GM23338 (cell line): Measurements from ENCODE around the gene CCDC134. TPM values are rescaled to one million over a fixed set of nuclear protein-coding genes. Genes with fewer than 3 reads are reported as not detected.
"Not testable (repeated sequence)": the region's sequence is repeated elsewhere in the genome, so short reads cannot be mapped to it uniquely, and the experiment has no call there.

Source experiments
- ATAC-seq: fragments of 200-7000 bp; cut with Tn5 transposase; 3 replicates; pipeline ENCODE4 v1.9.1; 2020
- DNase-seq: peaks from one replicate; pipeline ENCODE4 v3.0.0-alpha.2; 2015; ENCODE audit warnings: low spot score
- H2AFZ ChIP-seq: fragments of 200-600 bp; sonication (generic); 2 replicates; pipeline ENCODE4 v1.8.0; 2016; ENCODE audit warnings: antibody characterized with exemption, mild to moderate bottlenecking, moderate library complexity
- H3F3A ChIP-seq: fragments of 200-600 bp; sonication (generic); replicated peaks from 2 replicates; pipeline ENCODE4 v1.8.0; 2017; ENCODE audit warnings: antibody characterized with exemption, mixed run types, low read depth
- H3K27ac ChIP-seq: fragments of 200-600 bp; sonication (generic); 2 replicates; pipeline ENCODE4 v1.6.1; 2016; ENCODE audit warnings: low read depth
- H3K27me3 ChIP-seq: fragments of 200-600 bp; sonication (generic); 2 replicates; pipeline ENCODE4 v1.8.0; 2016; ENCODE audit warnings: mild to moderate bottlenecking, mixed run types, moderate library complexity; ENCODE audit not compliant: insufficient read depth
- H3K36me3 ChIP-seq: fragments of 200-600 bp; sonication (generic); 2 replicates; pipeline ENCODE4 v1.8.0; 2016; ENCODE audit warnings: mild to moderate bottlenecking; ENCODE audit not compliant: insufficient read depth
- H3K4me1 ChIP-seq: fragments of 200-600 bp; sonication (generic); 2 replicates; pipeline ENCODE4 v1.8.0; 2016; ENCODE audit warnings: mild to moderate bottlenecking, moderate library complexity; ENCODE audit not compliant: insufficient read depth
- H3K4me2 ChIP-seq: fragments of 200-600 bp; sonication (generic); 2 replicates; pipeline ENCODE4 v1.7.1; 2017; ENCODE audit warnings: mixed run types
- H3K4me3 ChIP-seq: fragments of 200-600 bp; sonication (generic); 2 replicates; pipeline ENCODE4 v1.6.1; 2016; ENCODE audit warnings: mixed run types
- H3K79me2 ChIP-seq: fragments of 200-600 bp; sonication (generic); replicated peaks from 2 replicates; pipeline ENCODE4 v1.8.0; 2017; ENCODE audit warnings: mild to moderate bottlenecking; ENCODE audit not compliant: insufficient read depth
- H3K9me2 ChIP-seq: fragments of 200-600 bp; sonication (generic); 2 replicates; pipeline ENCODE4 v1.8.0; 2017; ENCODE audit not compliant: insufficient read depth
- H4K20me1 ChIP-seq: fragments of 200-600 bp; sonication (generic); replicated peaks from 2 replicates; pipeline ENCODE4 v1.8.0; 2017; ENCODE audit warnings: mild to moderate bottlenecking; ENCODE audit not compliant: insufficient read depth
- H3K27ac Mint-ChIP-seq: 2 replicates; pipeline ENCODE4 v1.8.0; 2020; ENCODE audit warnings: inconsistent platforms, mild to moderate bottlenecking, moderate library complexity, mixed read lengths
- H3K27me3 Mint-ChIP-seq: 3 replicates; pipeline ENCODE4 v1.8.0; 2022; ENCODE audit warnings: low read depth, mild to moderate bottlenecking, moderate library complexity, mixed read lengths, inconsistent platforms; ENCODE audit not compliant: insufficient read depth, poor library complexity
- H3K36me3 Mint-ChIP-seq: 3 replicates; pipeline ENCODE4 v1.8.0; 2021; ENCODE audit warnings: low read depth, mild to moderate bottlenecking, inconsistent platforms, moderate library complexity, mixed read lengths
- H3K4me1 Mint-ChIP-seq: 3 replicates; pipeline ENCODE4 v1.8.0; 2020; ENCODE audit warnings: mild to moderate bottlenecking, inconsistent platforms, mixed read lengths
- H3K4me3 Mint-ChIP-seq: 3 replicates; pipeline ENCODE4 v1.8.0; 2021; ENCODE audit warnings: moderate library complexity, mild to moderate bottlenecking, inconsistent platforms, mixed read lengths
- H3K9me3 Mint-ChIP-seq: 3 replicates; pipeline ENCODE4 v1.8.0; 2020; ENCODE audit warnings: moderate library complexity, mild to moderate bottlenecking, inconsistent platforms, mixed read lengths
- CREB1 ChIP-seq: fragments of 250-450 bp; sonication (Bioruptor Pico); IDR thresholded peaks from 2 replicates; pipeline ENCODE4 v1.5.0; 2020; ENCODE audit warnings: low read depth, mild to moderate bottlenecking, moderate library complexity
- CTCF ChIP-seq, 2 experiments: fragments of 200-600 bp in 1 of 2; sonication (generic) in 1 of 2; conservative IDR thresholded peaks; 2 replicates each; pipeline versions ENCODE4 v1.5.1 to v1.6.1; 2016 to 2017; ENCODE audit warnings: antibody characterized with exemption in 2 of 2, low read depth in 2 of 2, mild to moderate bottlenecking in 2 of 2, moderate library complexity in 1 of 2
- ETS1 ChIP-seq: IDR thresholded peaks from 2 replicates; pipeline ENCODE4 v1.6.1; 2016; ENCODE audit warnings: antibody characterized with exemption
- EZH2phosphoT487 ChIP-seq: fragments of 200-600 bp; sonication (generic); IDR thresholded peaks from one replicate; pipeline ENCODE4 v1.8.1; 2018; ENCODE audit warnings: antibody characterized with exemption; ENCODE audit not compliant: unreplicated experiment
- JUNB ChIP-seq: IDR thresholded peaks from one replicate; pipeline ENCODE4 v1.6.1; 2016; ENCODE audit warnings: antibody characterized with exemption; ENCODE audit not compliant: unreplicated experiment
- NANOG ChIP-seq: IDR thresholded peaks from 2 replicates; pipeline ENCODE4 v1.6.1; 2016; ENCODE audit warnings: antibody characterized with exemption, borderline replicate concordance
- POLR2AphosphoS5 ChIP-seq: IDR thresholded peaks from 2 replicates; pipeline ENCODE4 v1.6.1; 2016; ENCODE audit warnings: antibody characterized with exemption, low read depth
- STAT1 ChIP-seq: IDR thresholded peaks from one replicate; pipeline ENCODE4 v1.6.1; 2016; ENCODE audit warnings: antibody characterized with exemption; ENCODE audit not compliant: unreplicated experiment
- ZNF331 ChIP-seq: fragments of 250-450 bp; sonication (Bioruptor Pico); IDR thresholded peaks from 2 replicates; pipeline ENCODE4 v1.5.0; 2020; ENCODE audit warnings: low read depth, mild to moderate bottlenecking, moderate library complexity
- ZNF462 ChIP-seq: fragments of 250-450 bp; sonication (Bioruptor Pico); IDR thresholded peaks from 2 replicates; pipeline ENCODE4 v1.5.0; 2020; ENCODE audit warnings: mild to moderate bottlenecking, moderate library complexity
- polyA plus RNA-seq: library from polyadenylated mRNA; unstranded; fragments of >200 nt; fragmentation: Nextera tagmentation; extraction: Ambion mirVana; gene quantifications from 2 replicates; pipeline ENCODE4 v1.2.1, GENCODE V29; 2016
- total RNA-seq: library from RNA; depleted of rRNA; stranded (reverse); fragments of >200 nt; shearing (Covaris generic); gene quantifications from 2 replicates; pipeline ENCODE4 v1.2.3, GENCODE V29; 2014

The CCDC134 gene
- total and polyA plus RNA-seq, 2 experiments from 2014 or later, result 2.7 to 24.5 TPM

GRCh38 chr22:41870081-41870480, 69.6 kb downstream of the CCDC134 start:
- not testable (repeated sequence) for H3K4me2 ChIP-seq, H3F3A ChIP-seq, H3K4me3 ChIP-seq, H3K9me3 Mint-ChIP-seq, ATAC-seq, H3K4me1 Mint-ChIP-seq, H2AFZ ChIP-seq, H3K4me1 ChIP-seq, H3K27ac Mint-ChIP-seq, H3K4me3 Mint-ChIP-seq, H3K27me3 Mint-ChIP-seq, DNase-seq, H3K9me2 ChIP-seq, H3K27me3 ChIP-seq, H3K27ac ChIP-seq
- H3K36me3 Mint-ChIP-seq, result peaks cover 75% of the 10 kb centered on the region
- Histone ChIP-seq H3K36me3 (peaks cover 55% of the 10 kb centered on the region), H3K79me2 (peaks cover 17% of the 10 kb centered on the region), H4K20me1 (peaks cover 14% of the 10 kb centered on the region)

- Histone ChIP-seq H3K79me2 (peaks cover 10% of the 10 kb centered on the region), H3K27me3 (no peaks in the 10 kb centered on the region), H3K4me3 (no peak overlapping the region), H2AFZ (no peak overlapping the region), H3K4me1 (no peaks in the 10 kb centered on the region), H3K4me2 (no peak overlapping the region), H3K36me3 (peaks cover 62% of the 10 kb centered on the region), H3K27ac (no peak overlapping the region), H4K20me1 (peaks cover 9% of the 10 kb centered on the region), H3F3A (0 out of 2 replicates have a peak, but pooled peaks cover 8% of the 10 kb centered on the region), H3K9me2 (no peaks in the 10 kb centered on the region)
- Mint-ChIP-seq H3K27me3 (peaks cover 6% of the 10 kb centered on the region), H3K27ac (no peak overlapping the region), H3K36me3 (peaks cover 79% of the 10 kb centered on the region), H3K4me3 (no peak overlapping the region), H3K9me3 (no peaks in the 10 kb centered on the region), H3K4me1 (no peaks in the 10 kb centered on the region)
- no peak for ATAC-seq
- no peak for DNase-seq
- TF ChIP-seq CREB1 (CRISPR knock-in tag), result no peak
- TF ChIP-seq ZNF331 (CRISPR knock-in tag), result no peak
- TF ChIP-seq ZNF462 (CRISPR knock-in tag), result no peak
- no peak for TF ChIP-seq POLR2AphosphoS5
- TF ChIP-seq STAT1, result no peak
- no peak for TF ChIP-seq JUNB
- no peak for TF ChIP-seq CTCF (conservative IDR thresholded peaks at IDR 0.05; ENCODE audit: low read depth in 2 of 2)
- no peak for TF ChIP-seq EZH2phosphoT487
- TF ChIP-seq NANOG, result no peak
- TF ChIP-seq ETS1, result no peak
Measured at GRCh38 chr22:41870786-41871185, 70.3 kb downstream of the CCDC134 start.
